Mammary epithelial cell (primary cell): ENCODE measurements around the gene PELI2.

Experiments
- EZH2 ChIP-seq: IDR thresholded peaks from 2 replicates; pipeline ENCODE4 v1.6.1; 2012; ENCODE audit warnings: low read length, inconsistent platforms, borderline replicate concordance
- TF ChIP-seq, protein P1 (sequence below), 2 donors: IDR thresholded peaks in 1 of 2; conservative IDR thresholded peaks in 1 of 2; 2 replicates each; pipeline ENCODE4 v1.5.1; 2011 to 2012; ENCODE audit warnings: inconsistent platforms in 2 of 2, low read length in 2 of 2, mild to moderate bottlenecking in 2 of 2, control low read depth in 1 of 2, low read depth in 1 of 2; ENCODE audit not compliant: insufficient read depth in 1 of 2; ENCODE audit errors: extremely low read depth in 1 of 2

DNA sequence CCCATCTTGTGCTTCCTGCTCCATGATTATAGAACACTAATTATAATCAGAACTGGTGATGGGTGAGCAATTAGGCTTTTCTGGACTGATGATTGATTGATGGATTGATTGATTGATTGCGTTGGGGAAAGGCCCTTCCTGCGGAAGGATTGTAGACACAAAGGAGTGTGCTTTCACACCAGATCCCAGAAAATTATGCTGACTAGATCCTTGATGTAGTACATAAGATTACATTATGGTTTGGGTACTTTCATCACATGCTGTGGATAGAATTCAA lies 8.4 kb downstream of the PELI2 start:
- TF ChIP-seq, protein P1, sequence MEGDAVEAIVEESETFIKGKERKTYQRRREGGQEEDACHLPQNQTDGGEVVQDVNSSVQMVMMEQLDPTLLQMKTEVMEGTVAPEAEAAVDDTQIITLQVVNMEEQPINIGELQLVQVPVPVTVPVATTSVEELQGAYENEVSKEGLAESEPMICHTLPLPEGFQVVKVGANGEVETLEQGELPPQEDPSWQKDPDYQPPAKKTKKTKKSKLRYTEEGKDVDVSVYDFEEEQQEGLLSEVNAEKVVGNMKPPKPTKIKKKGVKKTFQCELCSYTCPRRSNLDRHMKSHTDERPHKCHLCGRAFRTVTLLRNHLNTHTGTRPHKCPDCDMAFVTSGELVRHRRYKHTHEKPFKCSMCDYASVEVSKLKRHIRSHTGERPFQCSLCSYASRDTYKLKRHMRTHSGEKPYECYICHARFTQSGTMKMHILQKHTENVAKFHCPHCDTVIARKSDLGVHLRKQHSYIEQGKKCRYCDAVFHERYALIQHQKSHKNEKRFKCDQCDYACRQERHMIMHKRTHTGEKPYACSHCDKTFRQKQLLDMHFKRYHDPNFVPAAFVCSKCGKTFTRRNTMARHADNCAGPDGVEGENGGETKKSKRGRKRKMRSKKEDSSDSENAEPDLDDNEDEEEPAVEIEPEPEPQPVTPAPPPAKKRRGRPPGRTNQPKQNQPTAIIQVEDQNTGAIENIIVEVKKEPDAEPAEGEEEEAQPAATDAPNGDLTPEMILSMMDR (conservative IDR thresholded peaks at IDR 0.05 in 1 of 2, IDR thresholded peaks at IDR 0.05 in 1 of 2; ENCODE audit: extremely low read depth in 1 of 2, insufficient read depth in 1 of 2, low read depth in 1 of 2, low read length in 2 of 2): no peak
- no peak for TF ChIP-seq EZH2
